ENCODE data around the gene ALDH9A1. TPM values are rescaled to one million over a fixed set of nuclear protein-coding genes. Genes with fewer than 3 reads are reported as not detected.
"Not testable (repeated sequence)": the region's sequence is repeated elsewhere in the genome, so short reads cannot be mapped to it uniquely, and the experiment has no call there.

The ALDH9A1 gene
- total and polyA plus RNA-seq, 7 donors, result 39.5 to 98.5 (median 59.4) TPM

DNA sequence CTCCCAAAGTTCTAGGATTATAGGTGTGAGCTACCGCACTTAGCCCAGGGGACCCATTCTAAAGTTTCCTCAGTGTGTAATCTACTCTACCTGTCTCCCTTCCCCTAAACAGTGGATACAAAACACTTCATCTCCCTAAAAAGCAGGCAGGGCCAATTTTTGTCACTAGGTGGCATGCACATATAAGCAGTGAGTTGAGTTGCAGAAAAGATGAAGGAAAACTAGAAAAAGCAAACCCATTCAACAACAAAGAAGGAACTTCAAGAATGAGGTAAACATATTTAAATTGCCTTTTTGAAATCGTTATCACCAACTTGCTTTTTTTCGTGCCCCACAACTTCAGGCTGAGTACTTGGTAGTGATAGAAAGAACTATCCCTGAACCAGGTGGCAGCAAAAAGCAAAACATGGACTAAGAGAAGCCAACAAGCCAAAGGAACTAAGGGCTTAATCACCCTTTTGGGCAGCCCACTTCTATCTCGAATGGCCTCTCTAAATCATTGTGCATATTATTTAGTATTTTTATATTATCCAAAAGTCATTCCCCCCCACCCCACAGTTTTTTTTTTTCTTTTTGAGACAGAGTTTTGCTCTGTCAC lies 19.7 kb upstream of the ALDH9A1 start:
- no peak for TF ChIP-seq POLR2AphosphoS5 (IDR thresholded peaks at IDR 0.05)
- no peak for TF ChIP-seq POLR2A (IDR thresholded peaks at IDR 0.05)
- TF ChIP-seq, protein P1, sequence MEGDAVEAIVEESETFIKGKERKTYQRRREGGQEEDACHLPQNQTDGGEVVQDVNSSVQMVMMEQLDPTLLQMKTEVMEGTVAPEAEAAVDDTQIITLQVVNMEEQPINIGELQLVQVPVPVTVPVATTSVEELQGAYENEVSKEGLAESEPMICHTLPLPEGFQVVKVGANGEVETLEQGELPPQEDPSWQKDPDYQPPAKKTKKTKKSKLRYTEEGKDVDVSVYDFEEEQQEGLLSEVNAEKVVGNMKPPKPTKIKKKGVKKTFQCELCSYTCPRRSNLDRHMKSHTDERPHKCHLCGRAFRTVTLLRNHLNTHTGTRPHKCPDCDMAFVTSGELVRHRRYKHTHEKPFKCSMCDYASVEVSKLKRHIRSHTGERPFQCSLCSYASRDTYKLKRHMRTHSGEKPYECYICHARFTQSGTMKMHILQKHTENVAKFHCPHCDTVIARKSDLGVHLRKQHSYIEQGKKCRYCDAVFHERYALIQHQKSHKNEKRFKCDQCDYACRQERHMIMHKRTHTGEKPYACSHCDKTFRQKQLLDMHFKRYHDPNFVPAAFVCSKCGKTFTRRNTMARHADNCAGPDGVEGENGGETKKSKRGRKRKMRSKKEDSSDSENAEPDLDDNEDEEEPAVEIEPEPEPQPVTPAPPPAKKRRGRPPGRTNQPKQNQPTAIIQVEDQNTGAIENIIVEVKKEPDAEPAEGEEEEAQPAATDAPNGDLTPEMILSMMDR (IDR thresholded peaks at IDR 0.05), result peak in 2 of 4 experiments; percentile 30 to 46
- no peak for TF ChIP-seq EP300 (IDR thresholded peaks at IDR 0.05)
- no peaks in the 10 kb centered on the region for H3K27me3 ChIP-seq
- H3K36me3 ChIP-seq, result no peaks in the 10 kb centered on the region
- 26 to 30% methylated on average over 4 of the region's 4 CpGs for WGBS, 2 donors
- no peak overlapping the region for H3K27ac ChIP-seq
- intact Hi-C loops (cut with DNase I), result no loop called here
- no peak for DNase-seq
- no peak overlapping the region for H3K4me3 ChIP-seq
- H3K9me3 ChIP-seq, result no peaks in the 10 kb centered on the region
- no peaks in the 10 kb centered on the region for H3K4me1 ChIP-seq

- H3K4me1 ChIP-seq; H3K4me3 ChIP-seq; intact Hi-C loops (cut with DNase I); H3K27ac ChIP-seq; H3K9me3 ChIP-seq; DNase-seq; H3K27me3 ChIP-seq; H3K36me3 ChIP-seq: not testable (repeated sequence)
- WGBS, 2 donors, result 86 to 95% methylated on average over 8 of the region's 8 CpGs
These were observed 18.1 kb upstream of the ALDH9A1 start for GRCh38 chr1:165716265-165717051.

GRCh38 chr1:165712764-165713163 lies 14.4 kb upstream of the ALDH9A1 start:
- TF ChIP-seq EP300 (IDR thresholded peaks at IDR 0.05) (no peak), POLR2A (IDR thresholded peaks at IDR 0.05) (no peak), POLR2AphosphoS5 (IDR thresholded peaks at IDR 0.05) (no peak)
- TF ChIP-seq, protein P1 (IDR thresholded peaks at IDR 0.05), result no peak
- no peak overlapping the region for H3K4me3 ChIP-seq
- no peak overlapping the region for H3K27ac ChIP-seq
- intact Hi-C loops (cut with DNase I), result no loop called here
- H3K9me3 ChIP-seq, result no peaks in the 10 kb centered on the region
- no peaks in the 10 kb centered on the region for H3K4me1 ChIP-seq
- no peaks in the 10 kb centered on the region for H3K36me3 ChIP-seq
- DNase-seq, result no peak
- WGBS, 2 donors, result 91 to 95% methylated on average over 5 of the region's 5 CpGs
- H3K27me3 ChIP-seq, result no peaks in the 10 kb centered on the region

- DNase-seq, result no peak
- intact Hi-C loops (cut with DNase I), result no loop called here
- TF ChIP-seq POLR2AphosphoS5 (IDR thresholded peaks at IDR 0.05) (no peak), POLR2A (IDR thresholded peaks at IDR 0.05) (no peak), EP300 (IDR thresholded peaks at IDR 0.05) (no peak)
- TF ChIP-seq, protein P1 (IDR thresholded peaks at IDR 0.05), result no peak
- Histone ChIP-seq H3K4me1 (no peaks in the 10 kb centered on the region), H3K27me3 (peaks cover 0 to 6% (median 0%) of the 10 kb centered on the region in 3 donors), H3K9me3 (no peaks in the 10 kb centered on the region), H3K4me3 (no peak overlapping the region), H3K27ac (no peak overlapping the region), H3K36me3 (no peaks in the 10 kb centered on the region)
- WGBS, 2 donors, result 83 to 89% methylated on average over 11 of the region's 11 CpGs
These were observed 9.8 kb upstream of the ALDH9A1 start for GRCh38 chr1:165707984-165708706.

DNA sequence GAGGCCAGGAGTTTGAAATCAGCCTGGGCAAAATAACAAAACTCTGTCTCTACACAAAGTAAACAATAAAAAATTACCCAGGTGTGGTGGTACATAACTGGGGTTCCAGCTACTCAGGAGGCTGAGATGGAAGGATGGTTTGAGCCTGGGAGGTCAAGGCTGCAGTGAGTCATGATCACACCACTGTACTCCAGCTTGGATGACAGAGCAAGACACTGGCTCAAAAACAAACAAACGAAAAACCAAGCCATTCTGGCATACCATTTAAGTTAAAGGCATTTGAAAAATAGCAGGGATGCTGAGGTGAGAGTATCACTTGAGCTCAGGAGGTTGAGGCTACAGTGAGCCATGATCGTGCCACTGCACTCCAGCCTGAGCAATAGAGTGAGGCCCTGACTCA lies 5.3 kb upstream of the ALDH9A1 start:
- H3K4me1 ChIP-seq, result peaks cover 0 to 10% (median 2%) of the 10 kb centered on the region in 4 donors
- no peak overlapping the region for H3K4me3 ChIP-seq
- no peak overlapping the region for H3K27ac ChIP-seq
- no peak for DNase-seq
- peaks cover 0 to 6% (median 0%) of the 10 kb centered on the region in 3 donors for H3K27me3 ChIP-seq
- TF ChIP-seq EP300 (IDR thresholded peaks at IDR 0.05), result no peak
- TF ChIP-seq POLR2AphosphoS5 (IDR thresholded peaks at IDR 0.05), result no peak
- TF ChIP-seq POLR2A (IDR thresholded peaks at IDR 0.05), result no peak
- TF ChIP-seq, protein P1 (IDR thresholded peaks at IDR 0.05), result no peak
- no peaks in the 10 kb centered on the region for H3K36me3 ChIP-seq
- WGBS, 2 donors, result 74 to 87% methylated on average over 2 of the region's 2 CpGs
- intact Hi-C loops (cut with DNase I), result no loop called here
- no peaks in the 10 kb centered on the region for H3K9me3 ChIP-seq

GRCh38 chr1:165701922-165702321 lies 3.6 kb upstream of the ALDH9A1 start:
- DNase-seq; H3K27ac ChIP-seq; H3K4me3 ChIP-seq; H3K36me3 ChIP-seq; intact Hi-C loops (cut with DNase I); H3K9me3 ChIP-seq; H3K27me3 ChIP-seq: not testable (repeated sequence)
- WGBS, 2 donors, result 88 to 90% methylated on average over 7 of the region's 7 CpGs
- peaks cover 0 to 18% (median 10%) of the 10 kb centered on the region in 4 donors for H3K4me1 ChIP-seq
